ENCODE measurements around the gene SMIM12.

SMIM12 gene

GRCh38 chr1:34896612-34897011 is 37.1 kb upstream of the SMIM12 start:
- no peaks in the 10 kb centered on the region for H3K79me2 ChIP-seq (ENCODE audit: insufficient read depth, low read length)
- peaks cover 13% of the 10 kb centered on the region; the same call in 1 of the 2 replicates for H3K9me3 ChIP-seq (ENCODE audit: insufficient read depth, low read length)
- no peak for TF ChIP-seq EZH2phosphoT487 (conservative IDR thresholded peaks at IDR 0.05; ENCODE audit: low read length)
- H3K9me2 ChIP-seq (replicated peaks; ENCODE audit: insufficient read depth, low read length) = no peaks in the 10 kb centered on the region
- H2AFZ ChIP-seq (ENCODE audit: low read depth, low read length, severe bottlenecking) = no peak overlapping the region
- H4K20me1 ChIP-seq (ENCODE audit: low read depth, low read length) = no peaks in the 10 kb centered on the region
- H3K4me3 ChIP-seq (ENCODE audit: insufficient read depth, low read length, poor library complexity, severe bottlenecking) = no peak overlapping the region
- no peak overlapping the region for H3K9ac ChIP-seq (ENCODE audit: low read length)
- H3K27ac ChIP-seq (ENCODE audit: low read depth, low read length) = no peak overlapping the region
- H3K27me3 ChIP-seq (ENCODE audit: low read length) = no peaks in the 10 kb centered on the region
- H3K36me3 ChIP-seq (ENCODE audit: low read length) = peaks cover 3% of the 10 kb centered on the region; the same call in 1 of the 2 replicates
- H3F3A ChIP-seq (ENCODE audit: insufficient read depth) = no peaks in the 10 kb centered on the region
- no peak overlapping the region for H3K4me2 ChIP-seq (ENCODE audit: low read depth, low read length, poor library complexity, severe bottlenecking)

DNA sequence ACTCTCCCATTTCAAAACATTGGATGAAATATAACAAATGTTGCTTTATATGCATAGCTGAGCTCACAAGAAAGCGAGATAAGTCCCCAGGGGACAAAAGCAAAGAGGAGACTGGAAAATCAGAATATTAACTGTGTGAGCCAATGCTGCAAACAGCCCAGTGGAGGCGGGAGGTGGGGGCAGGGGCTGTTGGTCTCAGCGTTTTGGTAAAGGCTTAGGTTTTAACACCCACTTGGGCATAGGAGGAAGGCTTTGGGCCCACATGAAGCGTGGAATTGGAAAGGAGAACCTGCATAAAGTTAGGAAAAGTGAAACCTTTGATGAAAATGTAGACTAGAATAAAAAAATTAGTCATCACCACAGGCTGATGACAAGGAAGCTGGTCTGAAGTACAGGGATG is 30.2 kb upstream of the SMIM12 start:
- Histone ChIP-seq H3K27me3 (ENCODE audit: low read length) (no peaks in the 10 kb centered on the region), H2AFZ (ENCODE audit: low read depth, low read length, severe bottlenecking) (no peak overlapping the region), H3K36me3 (ENCODE audit: low read length) (peaks cover 3% of the 10 kb centered on the region; the same call in 1 of the 2 replicates), H3K9me3 (ENCODE audit: insufficient read depth, low read length) (peaks cover 19% of the 10 kb centered on the region; the same call in 1 of the 2 replicates), H3K27ac (ENCODE audit: low read depth, low read length) (no peak overlapping the region), H4K20me1 (ENCODE audit: low read depth, low read length) (no peaks in the 10 kb centered on the region), H3K79me2 (ENCODE audit: insufficient read depth, low read length) (no peaks in the 10 kb centered on the region), H3K9ac (ENCODE audit: low read length) (no peak overlapping the region), H3K4me3 (ENCODE audit: insufficient read depth, low read length, poor library complexity, severe bottlenecking) (no peak overlapping the region), H3K9me2 (replicated peaks; ENCODE audit: insufficient read depth, low read length) (no peaks in the 10 kb centered on the region), H3K4me2 (ENCODE audit: low read depth, low read length, poor library complexity, severe bottlenecking) (no peak overlapping the region), H3F3A (ENCODE audit: insufficient read depth) (no peaks in the 10 kb centered on the region)
- TF ChIP-seq EZH2phosphoT487 (conservative IDR thresholded peaks at IDR 0.05; ENCODE audit: low read length) = no peak
- TF ChIP-seq, protein P1, sequence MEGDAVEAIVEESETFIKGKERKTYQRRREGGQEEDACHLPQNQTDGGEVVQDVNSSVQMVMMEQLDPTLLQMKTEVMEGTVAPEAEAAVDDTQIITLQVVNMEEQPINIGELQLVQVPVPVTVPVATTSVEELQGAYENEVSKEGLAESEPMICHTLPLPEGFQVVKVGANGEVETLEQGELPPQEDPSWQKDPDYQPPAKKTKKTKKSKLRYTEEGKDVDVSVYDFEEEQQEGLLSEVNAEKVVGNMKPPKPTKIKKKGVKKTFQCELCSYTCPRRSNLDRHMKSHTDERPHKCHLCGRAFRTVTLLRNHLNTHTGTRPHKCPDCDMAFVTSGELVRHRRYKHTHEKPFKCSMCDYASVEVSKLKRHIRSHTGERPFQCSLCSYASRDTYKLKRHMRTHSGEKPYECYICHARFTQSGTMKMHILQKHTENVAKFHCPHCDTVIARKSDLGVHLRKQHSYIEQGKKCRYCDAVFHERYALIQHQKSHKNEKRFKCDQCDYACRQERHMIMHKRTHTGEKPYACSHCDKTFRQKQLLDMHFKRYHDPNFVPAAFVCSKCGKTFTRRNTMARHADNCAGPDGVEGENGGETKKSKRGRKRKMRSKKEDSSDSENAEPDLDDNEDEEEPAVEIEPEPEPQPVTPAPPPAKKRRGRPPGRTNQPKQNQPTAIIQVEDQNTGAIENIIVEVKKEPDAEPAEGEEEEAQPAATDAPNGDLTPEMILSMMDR (IDR thresholded peaks at IDR 0.05; ENCODE audit: insufficient read depth, low read length, poor library complexity, severe bottlenecking) = no peak

- no peak overlapping the region for H3K4me2 ChIP-seq (ENCODE audit: low read depth, low read length, poor library complexity, severe bottlenecking)
- no peak overlapping the region for H3K27ac ChIP-seq (ENCODE audit: low read depth, low read length)
- H3F3A ChIP-seq (ENCODE audit: insufficient read depth) = no peaks in the 10 kb centered on the region
- peaks cover 15% of the 10 kb centered on the region; the same call in 1 of the 2 replicates for H3K9me3 ChIP-seq (ENCODE audit: insufficient read depth, low read length)
- H3K36me3 ChIP-seq (ENCODE audit: low read length) = peaks cover 3% of the 10 kb centered on the region; the same call in 1 of the 2 replicates
- H4K20me1 ChIP-seq (ENCODE audit: low read depth, low read length) = no peaks in the 10 kb centered on the region
- H3K79me2 ChIP-seq (ENCODE audit: insufficient read depth, low read length) = no peaks in the 10 kb centered on the region
- TF ChIP-seq, protein P1 (IDR thresholded peaks at IDR 0.05; ENCODE audit: insufficient read depth, low read length, poor library complexity, severe bottlenecking) = no peak
- TF ChIP-seq EZH2phosphoT487 (conservative IDR thresholded peaks at IDR 0.05; ENCODE audit: low read length) = no peak
- no peaks in the 10 kb centered on the region for H3K27me3 ChIP-seq (ENCODE audit: low read length)
- H3K4me3 ChIP-seq (ENCODE audit: insufficient read depth, low read length, poor library complexity, severe bottlenecking) = no peak overlapping the region
- no peaks in the 10 kb centered on the region for H3K9me2 ChIP-seq (replicated peaks; ENCODE audit: insufficient read depth, low read length)
- H3K9ac ChIP-seq (ENCODE audit: low read length) = no peak overlapping the region
- H2AFZ ChIP-seq (ENCODE audit: low read depth, low read length, severe bottlenecking) = no peak overlapping the region
These were observed 28.0 kb upstream of the SMIM12 start for GRCh38 chr1:34887593-34887992.

DNA sequence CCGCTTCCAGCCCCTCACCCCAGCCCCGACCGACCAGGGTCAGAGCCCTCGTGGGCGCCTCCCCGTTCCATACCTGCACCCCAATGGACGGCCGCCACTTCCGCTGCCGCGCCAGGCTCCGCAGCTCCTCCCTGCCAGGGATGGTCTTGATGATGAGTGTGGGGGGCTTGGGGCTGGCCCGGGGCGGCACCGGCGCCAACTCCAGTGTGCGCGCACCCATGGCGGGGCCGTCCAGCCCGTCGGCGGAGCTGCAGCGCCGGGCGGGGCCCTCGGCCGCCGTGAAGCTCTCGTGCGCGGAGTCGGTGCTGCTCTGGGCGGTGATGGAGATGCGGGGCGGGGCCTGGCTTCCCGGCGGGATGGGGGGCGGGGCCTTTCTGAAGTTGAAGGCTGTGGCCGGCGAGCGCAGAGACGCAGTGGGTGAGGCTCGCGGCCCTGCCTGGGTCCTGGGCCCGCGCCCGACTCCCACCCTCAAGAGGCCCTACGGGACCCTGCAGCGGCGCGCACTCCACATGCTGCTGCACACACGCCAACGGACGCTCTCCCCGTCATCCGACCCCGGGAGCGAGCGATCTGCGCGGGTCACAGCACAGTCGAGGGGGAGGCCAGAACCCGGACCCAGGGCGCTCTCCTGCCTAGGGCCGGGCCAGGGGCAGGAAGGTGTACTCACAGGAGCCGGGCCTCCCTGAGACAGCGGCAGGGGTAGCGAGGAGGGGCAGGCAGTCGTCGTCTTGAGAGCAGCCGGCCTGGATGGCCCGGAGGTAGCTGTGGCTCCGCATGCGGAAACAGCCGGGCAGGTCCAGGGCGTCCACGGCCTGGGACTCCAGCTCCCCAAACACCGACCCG is 26.1 kb upstream of the SMIM12 start:
- Histone ChIP-seq H3K9ac (ENCODE audit: low read length) (no peak overlapping the region), H3K4me3 (ENCODE audit: insufficient read depth, low read length, poor library complexity, severe bottlenecking) (no peak overlapping the region), H3K9me2 (replicated peaks; ENCODE audit: insufficient read depth, low read length) (no peaks in the 10 kb centered on the region), H3F3A (ENCODE audit: insufficient read depth) (no peaks in the 10 kb centered on the region), H4K20me1 (ENCODE audit: low read depth, low read length) (no peaks in the 10 kb centered on the region), H3K4me2 (ENCODE audit: low read depth, low read length, poor library complexity, severe bottlenecking) (no peak overlapping the region), H3K36me3 (ENCODE audit: low read length) (0 out of 2 replicates have a peak, but pooled peaks cover 2% of the 10 kb centered on the region), H3K79me2 (ENCODE audit: insufficient read depth, low read length) (no peaks in the 10 kb centered on the region), H3K27ac (ENCODE audit: low read depth, low read length) (no peak overlapping the region), H2AFZ (ENCODE audit: low read depth, low read length, severe bottlenecking) (no peak overlapping the region), H3K27me3 (ENCODE audit: low read length) (no peaks in the 10 kb centered on the region), H3K9me3 (ENCODE audit: insufficient read depth, low read length) (no peaks in the 10 kb centered on the region)
- TF ChIP-seq, protein P1 (IDR thresholded peaks at IDR 0.05; ENCODE audit: insufficient read depth, low read length, poor library complexity, severe bottlenecking) = no peak
- no peak for TF ChIP-seq EZH2phosphoT487 (conservative IDR thresholded peaks at IDR 0.05; ENCODE audit: low read length)
